ENCODE data around the gene RHOF. TPM values are rescaled to one million over a fixed set of nuclear protein-coding genes. Genes with fewer than 3 reads are reported as not detected.

RHOF gene
- total and polyA plus RNA-seq, 2 donors (not counting 1 experiment from before 2014, with no cell fraction given) = 2.3 to 6.8 TPM

DNA sequence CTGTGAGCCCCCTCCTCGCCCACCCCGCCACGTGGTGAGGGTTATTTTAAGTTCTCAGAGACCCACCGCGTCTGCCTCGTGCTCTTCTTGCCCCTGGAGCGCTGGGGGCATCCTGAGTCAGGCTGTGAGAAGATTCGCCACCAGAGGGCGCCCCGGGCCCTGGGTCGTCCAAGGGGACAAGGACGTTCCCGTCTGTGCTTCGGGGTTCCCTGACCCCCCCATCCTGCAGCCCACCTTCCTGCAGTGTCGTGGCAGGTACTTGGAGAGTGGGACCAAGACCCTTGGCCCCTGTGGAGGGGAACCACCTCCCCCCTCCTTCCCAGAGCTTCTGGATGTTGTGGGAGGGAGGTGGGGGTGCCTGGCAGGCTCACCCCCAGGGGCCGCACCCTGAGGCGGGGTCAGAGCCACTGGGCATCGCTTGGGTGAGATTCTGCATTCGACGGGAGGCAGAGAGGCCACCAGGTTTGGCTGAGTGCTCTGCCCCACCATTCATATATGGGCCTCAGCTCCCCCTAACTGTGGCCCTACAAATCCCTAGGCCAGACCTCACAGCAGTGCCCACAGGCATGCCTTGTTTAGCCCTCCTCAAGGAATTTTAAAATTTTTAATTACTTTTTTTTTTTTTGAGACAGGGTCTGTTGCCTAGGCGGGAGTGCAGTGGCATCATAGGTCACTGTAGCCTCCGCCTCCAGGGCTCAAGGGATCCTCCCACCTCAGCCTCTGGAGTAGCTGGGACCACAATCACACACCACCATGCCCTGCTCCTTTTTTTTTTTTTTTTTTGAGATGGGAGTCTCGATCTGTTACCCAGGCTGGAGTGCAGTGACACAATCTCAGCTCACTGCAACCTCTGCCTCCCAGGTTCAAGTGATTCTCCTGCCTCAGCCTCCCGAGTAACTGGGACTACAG is 17.0 kb downstream of the RHOF start:
- H3K4me2 ChIP-seq (ENCODE audit: extremely low read depth, insufficient read depth, low read length) = no peak overlapping the region
- DNase-seq (ENCODE audit: low read depth in 2 of 2) = peak in 1 of 2 donors; percentile 57
- H3K4me3 ChIP-seq (replicated peaks in 1 of 4; ENCODE audit: control extremely low read depth in 1 of 4, insufficient read depth in 1 of 4, low read depth in 3 of 4, low read length in 4 of 4) = no peak overlapping the region
- no peak overlapping the region for H3K9ac ChIP-seq (ENCODE audit: insufficient read depth, low read length)
- no peaks in the 10 kb centered on the region for H4K20me1 ChIP-seq (ENCODE audit: control insufficient read depth, extremely low read depth, insufficient read depth, low read length)
- peaks cover 9% of the 10 kb centered on the region for H3K36me3 ChIP-seq (ENCODE audit: control insufficient read depth, insufficient read depth, low read length)
- H3K4me1 ChIP-seq (ENCODE audit: control insufficient read depth, extremely low read depth, insufficient read depth, low read length) = peaks cover 5% of the 10 kb centered on the region
- H3K9me3 ChIP-seq (ENCODE audit: control insufficient read depth, insufficient read depth, low read depth, low read length) = no peaks in the 10 kb centered on the region
- TF ChIP-seq, protein P1, sequence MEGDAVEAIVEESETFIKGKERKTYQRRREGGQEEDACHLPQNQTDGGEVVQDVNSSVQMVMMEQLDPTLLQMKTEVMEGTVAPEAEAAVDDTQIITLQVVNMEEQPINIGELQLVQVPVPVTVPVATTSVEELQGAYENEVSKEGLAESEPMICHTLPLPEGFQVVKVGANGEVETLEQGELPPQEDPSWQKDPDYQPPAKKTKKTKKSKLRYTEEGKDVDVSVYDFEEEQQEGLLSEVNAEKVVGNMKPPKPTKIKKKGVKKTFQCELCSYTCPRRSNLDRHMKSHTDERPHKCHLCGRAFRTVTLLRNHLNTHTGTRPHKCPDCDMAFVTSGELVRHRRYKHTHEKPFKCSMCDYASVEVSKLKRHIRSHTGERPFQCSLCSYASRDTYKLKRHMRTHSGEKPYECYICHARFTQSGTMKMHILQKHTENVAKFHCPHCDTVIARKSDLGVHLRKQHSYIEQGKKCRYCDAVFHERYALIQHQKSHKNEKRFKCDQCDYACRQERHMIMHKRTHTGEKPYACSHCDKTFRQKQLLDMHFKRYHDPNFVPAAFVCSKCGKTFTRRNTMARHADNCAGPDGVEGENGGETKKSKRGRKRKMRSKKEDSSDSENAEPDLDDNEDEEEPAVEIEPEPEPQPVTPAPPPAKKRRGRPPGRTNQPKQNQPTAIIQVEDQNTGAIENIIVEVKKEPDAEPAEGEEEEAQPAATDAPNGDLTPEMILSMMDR (conservative IDR thresholded peaks at IDR 0.05 in 1 of 2, IDR thresholded peaks at IDR 0.05 in 1 of 2; ENCODE audit: low read depth in 1 of 2, low read length in 2 of 2) = peak; percentile 78
- no peak for TF ChIP-seq EZH2 (IDR thresholded peaks at IDR 0.05; ENCODE audit: low read length, missing control alignments)
- no peaks in the 10 kb centered on the region for H3K27me3 ChIP-seq (ENCODE audit: control insufficient read depth, insufficient read depth, low read length)
- H2AFZ ChIP-seq (ENCODE audit: low read length) = no peak overlapping the region
- H3K27ac ChIP-seq (ENCODE audit: insufficient read depth, low read length) = no peak overlapping the region
- H3K79me2 ChIP-seq (ENCODE audit: control insufficient read depth, insufficient read depth, low read length) = no peaks in the 10 kb centered on the region

DNA sequence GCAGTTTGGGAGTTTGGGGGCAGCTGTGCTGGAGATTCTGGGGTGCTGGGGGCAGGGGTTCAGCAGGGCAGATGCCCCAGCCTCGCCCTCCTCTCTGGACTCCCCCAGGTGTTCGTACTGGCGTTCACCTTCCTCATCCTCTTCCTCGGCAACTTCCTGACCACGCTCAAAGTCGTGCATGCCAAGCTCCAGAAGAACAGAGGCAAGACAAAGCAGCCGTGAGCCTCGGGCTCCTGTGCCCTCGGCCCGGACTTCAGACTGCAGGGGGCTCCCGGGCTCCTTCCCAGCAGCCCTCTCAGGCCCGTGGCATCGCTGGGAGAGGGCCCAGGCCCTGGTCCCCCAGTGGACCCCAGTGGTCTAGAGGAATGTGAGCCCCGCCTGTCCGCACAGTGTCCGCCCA is 18.0 kb downstream of the RHOF start:
- DNase-seq (ENCODE audit: low read depth in 2 of 2) = no peak
- Histone ChIP-seq H2AFZ (ENCODE audit: low read length) (no peak overlapping the region), H3K27me3 (ENCODE audit: control insufficient read depth, insufficient read depth, low read length) (no peaks in the 10 kb centered on the region), H3K79me2 (ENCODE audit: control insufficient read depth, insufficient read depth, low read length) (no peaks in the 10 kb centered on the region), H3K4me3 (replicated peaks in 1 of 4; ENCODE audit: control extremely low read depth in 1 of 4, insufficient read depth in 1 of 4, low read depth in 3 of 4, low read length in 4 of 4) (no peak overlapping the region), H3K4me2 (ENCODE audit: extremely low read depth, insufficient read depth, low read length) (no peak overlapping the region), H4K20me1 (ENCODE audit: control insufficient read depth, extremely low read depth, insufficient read depth, low read length) (no peaks in the 10 kb centered on the region), H3K36me3 (ENCODE audit: control insufficient read depth, insufficient read depth, low read length) (peaks cover 9% of the 10 kb centered on the region), H3K9ac (ENCODE audit: insufficient read depth, low read length) (no peak overlapping the region), H3K9me3 (ENCODE audit: control insufficient read depth, insufficient read depth, low read depth, low read length) (no peaks in the 10 kb centered on the region), H3K4me1 (ENCODE audit: control insufficient read depth, extremely low read depth, insufficient read depth, low read length) (no peaks in the 10 kb centered on the region), H3K27ac (ENCODE audit: insufficient read depth, low read length) (no peak overlapping the region)
- TF ChIP-seq, protein P1 (conservative IDR thresholded peaks at IDR 0.05 in 1 of 2, IDR thresholded peaks at IDR 0.05 in 1 of 2; ENCODE audit: low read depth in 1 of 2, low read length in 2 of 2) = no peak
- no peak for TF ChIP-seq EZH2 (IDR thresholded peaks at IDR 0.05; ENCODE audit: low read length, missing control alignments)

DNA sequence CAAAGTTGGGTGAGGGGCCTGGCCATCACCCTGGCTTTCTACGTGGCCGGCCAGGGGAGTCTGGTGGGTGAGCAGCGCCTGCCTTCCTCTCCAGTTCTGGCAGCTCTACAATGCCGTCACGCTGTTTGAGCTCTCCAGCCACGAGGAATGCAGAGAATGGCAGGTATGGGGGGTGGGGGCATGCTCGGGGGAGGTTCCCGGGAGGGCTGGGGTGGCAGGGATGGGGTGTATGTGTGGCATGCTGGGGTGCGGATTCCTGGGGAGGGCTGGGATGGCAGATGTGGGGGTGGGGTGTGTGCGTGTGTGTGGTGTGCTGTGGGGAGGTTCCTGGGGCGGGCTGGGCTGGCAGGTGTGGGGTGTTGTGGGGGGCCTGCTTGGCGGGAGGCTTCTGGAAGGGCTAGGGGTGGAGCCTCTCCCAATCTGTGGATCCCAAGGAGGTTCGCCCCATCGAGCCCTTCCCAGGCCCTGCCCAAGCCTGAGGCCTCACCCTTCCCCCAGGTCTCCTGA is 18.5 kb downstream of the RHOF start:
- Histone ChIP-seq H3K79me2 (ENCODE audit: control insufficient read depth, insufficient read depth, low read length) (no peaks in the 10 kb centered on the region), H3K27me3 (ENCODE audit: control insufficient read depth, insufficient read depth, low read length) (no peaks in the 10 kb centered on the region), H3K9me3 (ENCODE audit: control insufficient read depth, insufficient read depth, low read depth, low read length) (no peaks in the 10 kb centered on the region), H3K4me2 (ENCODE audit: extremely low read depth, insufficient read depth, low read length) (no peak overlapping the region), H3K27ac (ENCODE audit: insufficient read depth, low read length) (no peak overlapping the region), H2AFZ (ENCODE audit: low read length) (no peak overlapping the region), H3K4me3 (replicated peaks in 1 of 4; ENCODE audit: control extremely low read depth in 1 of 4, insufficient read depth in 1 of 4, low read depth in 3 of 4, low read length in 4 of 4) (no peak overlapping the region), H3K36me3 (ENCODE audit: control insufficient read depth, insufficient read depth, low read length) (peaks cover 9% of the 10 kb centered on the region), H3K4me1 (ENCODE audit: control insufficient read depth, extremely low read depth, insufficient read depth, low read length) (no peaks in the 10 kb centered on the region), H4K20me1 (ENCODE audit: control insufficient read depth, extremely low read depth, insufficient read depth, low read length) (no peaks in the 10 kb centered on the region), H3K9ac (ENCODE audit: insufficient read depth, low read length) (no peak overlapping the region)
- DNase-seq (ENCODE audit: low read depth in 2 of 2) = peak in 1 of 2 donors; percentile 30
- TF ChIP-seq EZH2 (IDR thresholded peaks at IDR 0.05; ENCODE audit: low read length, missing control alignments) = no peak
- TF ChIP-seq, protein P1 (conservative IDR thresholded peaks at IDR 0.05 in 1 of 2, IDR thresholded peaks at IDR 0.05 in 1 of 2; ENCODE audit: low read depth in 1 of 2, low read length in 2 of 2) = no peak

Data from fibroblast of lung (primary cell).